Liver (tissue), 3 donors: ENCODE data around the gene LCP1.

Source experiments
- NR2F2 ChIP-seq: IDR thresholded peaks from 2 replicates; pipeline ENCODE4 v1.6.1; 2016; ENCODE audit warnings: antibody characterized with exemption
- SP1 ChIP-seq: IDR thresholded peaks from 2 replicates; pipeline ENCODE4 v1.6.1; 2018; ENCODE audit warnings: antibody characterized with exemption, mild to moderate bottlenecking
- YY1 ChIP-seq: IDR thresholded peaks from 2 replicates; pipeline ENCODE4 v1.6.1; 2016; ENCODE audit warnings: antibody characterized with exemption, mild to moderate bottlenecking
- TF ChIP-seq, protein P1 (sequence below): IDR thresholded peaks from 2 replicates; pipeline ENCODE4 v1.6.1; 2016; ENCODE audit warnings: antibody characterized with exemption
- TF ChIP-seq, protein P2 (sequence below): fragments of 150-350 bp; IDR thresholded peaks from 2 replicates; pipeline ENCODE4 v1.5.1; 2017; ENCODE audit warnings: improper control_type of control experiment, low read depth, low read length; ENCODE audit not compliant: missing input control
- TF ChIP-seq, protein P3 (sequence below): IDR thresholded peaks from 2 replicates; pipeline ENCODE4 v1.6.1; 2016; ENCODE audit warnings: antibody characterized with exemption
- TF ChIP-seq, protein P4 (sequence below): IDR thresholded peaks from 2 replicates; pipeline ENCODE4 v1.6.1; 2016; ENCODE audit warnings: antibody characterized with exemption, mild to moderate bottlenecking
- donor health status: healthy.
- donor health status: healthy.

DNA sequence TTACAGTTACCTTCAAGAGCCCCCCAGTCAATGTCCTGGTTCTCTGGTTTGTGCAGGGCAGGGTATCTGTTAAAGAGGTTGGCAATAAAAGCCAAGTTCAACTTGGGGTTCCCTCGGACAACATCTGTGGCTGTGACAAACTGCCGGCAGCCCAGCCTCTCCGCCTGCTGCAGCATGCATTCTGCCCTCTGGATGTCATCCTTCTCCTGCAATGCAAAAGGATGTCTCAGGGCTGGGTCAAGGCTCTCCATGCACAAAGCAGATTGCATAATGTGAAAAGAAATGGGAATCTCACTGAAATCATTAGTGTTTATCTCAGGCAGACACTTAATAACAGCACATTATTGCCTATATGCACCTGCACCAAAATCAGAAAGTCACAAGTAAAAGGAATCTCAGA lies 35.1 kb downstream of the LCP1 start:
- TF ChIP-seq, protein P1, sequence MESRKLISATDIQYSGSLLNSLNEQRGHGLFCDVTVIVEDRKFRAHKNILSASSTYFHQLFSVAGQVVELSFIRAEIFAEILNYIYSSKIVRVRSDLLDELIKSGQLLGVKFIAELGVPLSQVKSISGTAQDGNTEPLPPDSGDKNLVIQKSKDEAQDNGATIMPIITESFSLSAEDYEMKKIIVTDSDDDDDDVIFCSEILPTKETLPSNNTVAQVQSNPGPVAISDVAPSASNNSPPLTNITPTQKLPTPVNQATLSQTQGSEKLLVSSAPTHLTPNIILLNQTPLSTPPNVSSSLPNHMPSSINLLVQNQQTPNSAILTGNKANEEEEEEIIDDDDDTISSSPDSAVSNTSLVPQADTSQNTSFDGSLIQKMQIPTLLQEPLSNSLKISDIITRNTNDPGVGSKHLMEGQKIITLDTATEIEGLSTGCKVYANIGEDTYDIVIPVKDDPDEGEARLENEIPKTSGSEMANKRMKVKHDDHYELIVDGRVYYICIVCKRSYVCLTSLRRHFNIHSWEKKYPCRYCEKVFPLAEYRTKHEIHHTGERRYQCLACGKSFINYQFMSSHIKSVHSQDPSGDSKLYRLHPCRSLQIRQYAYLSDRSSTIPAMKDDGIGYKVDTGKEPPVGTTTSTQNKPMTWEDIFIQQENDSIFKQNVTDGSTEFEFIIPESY: no peak
- TF ChIP-seq, protein P2, sequence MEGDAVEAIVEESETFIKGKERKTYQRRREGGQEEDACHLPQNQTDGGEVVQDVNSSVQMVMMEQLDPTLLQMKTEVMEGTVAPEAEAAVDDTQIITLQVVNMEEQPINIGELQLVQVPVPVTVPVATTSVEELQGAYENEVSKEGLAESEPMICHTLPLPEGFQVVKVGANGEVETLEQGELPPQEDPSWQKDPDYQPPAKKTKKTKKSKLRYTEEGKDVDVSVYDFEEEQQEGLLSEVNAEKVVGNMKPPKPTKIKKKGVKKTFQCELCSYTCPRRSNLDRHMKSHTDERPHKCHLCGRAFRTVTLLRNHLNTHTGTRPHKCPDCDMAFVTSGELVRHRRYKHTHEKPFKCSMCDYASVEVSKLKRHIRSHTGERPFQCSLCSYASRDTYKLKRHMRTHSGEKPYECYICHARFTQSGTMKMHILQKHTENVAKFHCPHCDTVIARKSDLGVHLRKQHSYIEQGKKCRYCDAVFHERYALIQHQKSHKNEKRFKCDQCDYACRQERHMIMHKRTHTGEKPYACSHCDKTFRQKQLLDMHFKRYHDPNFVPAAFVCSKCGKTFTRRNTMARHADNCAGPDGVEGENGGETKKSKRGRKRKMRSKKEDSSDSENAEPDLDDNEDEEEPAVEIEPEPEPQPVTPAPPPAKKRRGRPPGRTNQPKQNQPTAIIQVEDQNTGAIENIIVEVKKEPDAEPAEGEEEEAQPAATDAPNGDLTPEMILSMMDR: peak; percentile 65
- TF ChIP-seq SP1 (no peak), YY1 (no peak), NR2F2 (no peak)
- TF ChIP-seq, protein P3, sequence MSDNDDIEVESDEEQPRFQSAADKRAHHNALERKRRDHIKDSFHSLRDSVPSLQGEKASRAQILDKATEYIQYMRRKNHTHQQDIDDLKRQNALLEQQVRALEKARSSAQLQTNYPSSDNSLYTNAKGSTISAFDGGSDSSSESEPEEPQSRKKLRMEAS: no peak
- TF ChIP-seq, protein P4, sequence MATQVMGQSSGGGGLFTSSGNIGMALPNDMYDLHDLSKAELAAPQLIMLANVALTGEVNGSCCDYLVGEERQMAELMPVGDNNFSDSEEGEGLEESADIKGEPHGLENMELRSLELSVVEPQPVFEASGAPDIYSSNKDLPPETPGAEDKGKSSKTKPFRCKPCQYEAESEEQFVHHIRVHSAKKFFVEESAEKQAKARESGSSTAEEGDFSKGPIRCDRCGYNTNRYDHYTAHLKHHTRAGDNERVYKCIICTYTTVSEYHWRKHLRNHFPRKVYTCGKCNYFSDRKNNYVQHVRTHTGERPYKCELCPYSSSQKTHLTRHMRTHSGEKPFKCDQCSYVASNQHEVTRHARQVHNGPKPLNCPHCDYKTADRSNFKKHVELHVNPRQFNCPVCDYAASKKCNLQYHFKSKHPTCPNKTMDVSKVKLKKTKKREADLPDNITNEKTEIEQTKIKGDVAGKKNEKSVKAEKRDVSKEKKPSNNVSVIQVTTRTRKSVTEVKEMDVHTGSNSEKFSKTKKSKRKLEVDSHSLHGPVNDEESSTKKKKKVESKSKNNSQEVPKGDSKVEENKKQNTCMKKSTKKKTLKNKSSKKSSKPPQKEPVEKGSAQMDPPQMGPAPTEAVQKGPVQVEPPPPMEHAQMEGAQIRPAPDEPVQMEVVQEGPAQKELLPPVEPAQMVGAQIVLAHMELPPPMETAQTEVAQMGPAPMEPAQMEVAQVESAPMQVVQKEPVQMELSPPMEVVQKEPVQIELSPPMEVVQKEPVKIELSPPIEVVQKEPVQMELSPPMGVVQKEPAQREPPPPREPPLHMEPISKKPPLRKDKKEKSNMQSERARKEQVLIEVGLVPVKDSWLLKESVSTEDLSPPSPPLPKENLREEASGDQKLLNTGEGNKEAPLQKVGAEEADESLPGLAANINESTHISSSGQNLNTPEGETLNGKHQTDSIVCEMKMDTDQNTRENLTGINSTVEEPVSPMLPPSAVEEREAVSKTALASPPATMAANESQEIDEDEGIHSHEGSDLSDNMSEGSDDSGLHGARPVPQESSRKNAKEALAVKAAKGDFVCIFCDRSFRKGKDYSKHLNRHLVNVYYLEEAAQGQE: no peak
